ENCODE results near the gene NIT2. TPM values are rescaled to one million over a fixed set of nuclear protein-coding genes. Genes with fewer than 3 reads are reported as not detected.
"Not testable (repeated sequence)": the region's sequence is repeated elsewhere in the genome, so short reads cannot be mapped to it uniquely, and the experiment has no call there.

NIT2 gene
- total RNA-seq, 4 donors from 2014 or later: 13.5 to 45.2 (median 24.2) TPM

GRCh38 chr3:100331660-100332059 is 2.9 kb upstream of the NIT2 start:
- no peak overlapping the region for H3K4me3 ChIP-seq
- in situ Hi-C loops (cut with MboI; ENCODE audit: low sequenced_read_pairs in 4 of 4) (loop anchor here in 1 of 4 donors (25.0 kb wide), 1 partner anchor 256 kb away; no protein-coding TSS in a partner anchor), intact Hi-C loops (cut with DNase I; ENCODE audit: low total_unique reads) (loop anchor here (5.0 to 10.0 kb wide), 3 partner anchors 69 to 514 kb away; partner anchors contain the start of genes CMSS1 and TBC1D23)
- peak overlapping the region; percentile 59 to 64 (median 61) for H3K27ac ChIP-seq
- TF ChIP-seq CTCF (IDR thresholded peaks at IDR 0.05 in 4 of 5, conservative IDR thresholded peaks at IDR 0.05 in 1 of 5): no peak
- TF ChIP-seq POLR2A (IDR thresholded peaks at IDR 0.05): no peak
- no peaks in the 10 kb centered on the region for H3K9me3 ChIP-seq
- H3K27me3 ChIP-seq: no peaks in the 10 kb centered on the region
- H3K36me3 ChIP-seq: no peaks in the 10 kb centered on the region
- peaks cover 0 to 10% of the 10 kb centered on the region in 2 donors for H3K4me1 ChIP-seq
- ATAC-seq (peak; percentile 44 to 64), DNase-seq (peak; percentile 5 to 42)

GRCh38 chr3:100333051-100333450 is 1.5 kb upstream of the NIT2 start:
- in situ Hi-C loops (cut with MboI; ENCODE audit: low sequenced_read_pairs in 4 of 4) (loop anchor here in 1 of 4 donors (25.0 kb wide), 1 partner anchor 254 kb away; no protein-coding TSS in a partner anchor), intact Hi-C loops (cut with DNase I; ENCODE audit: low total_unique reads) (loop anchor here (5.0 to 10.0 kb wide), 3 partner anchors 71 to 516 kb away; partner anchors contain the start of genes CMSS1 and TBC1D23)
- no peaks in the 10 kb centered on the region for H3K36me3 ChIP-seq
- no peak for DNase-seq
- H3K9me3 ChIP-seq: no peaks in the 10 kb centered on the region
- H3K27me3 ChIP-seq: no peaks in the 10 kb centered on the region
- H3K27ac ChIP-seq: no peak overlapping the region
- ATAC-seq: no peak
- no peak overlapping the region for H3K4me3 ChIP-seq
- TF ChIP-seq CTCF (IDR thresholded peaks at IDR 0.05 in 4 of 5, conservative IDR thresholded peaks at IDR 0.05 in 1 of 5): no peak
- no peak for TF ChIP-seq POLR2A (IDR thresholded peaks at IDR 0.05)
- H3K4me1 ChIP-seq: peaks cover 0 to 10% of the 10 kb centered on the region in 2 donors

GRCh38 chr3:100333970-100334487 is 528 bp upstream of the NIT2 start:
- DNase-seq (no peak), ATAC-seq (peak; percentile 21 to 22)
- Histone ChIP-seq H3K9me3 (no peaks in the 10 kb centered on the region), H3K4me1 (peaks cover 0 to 10% of the 10 kb centered on the region in 2 donors), H3K27ac (peak overlapping the region; percentile 85 to 89 (median 88)), H3K4me3 (peak overlapping the region; percentile 59 to 68 (median 64)), H3K36me3 (peaks cover 0 to under 1% of the 10 kb centered on the region in 2 donors), H3K27me3 (no peaks in the 10 kb centered on the region)
- in situ Hi-C loops (cut with MboI; ENCODE audit: low sequenced_read_pairs in 4 of 4) (loop anchor here in 1 of 4 donors (25.0 kb wide), 1 partner anchor 253 kb away; no protein-coding TSS in a partner anchor), intact Hi-C loops (cut with DNase I; ENCODE audit: low total_unique reads) (loop anchor here (1.0 to 10.0 kb wide), 4 partner anchors 67 to 517 kb away; partner anchors contain the start of genes CMSS1, LNP1, TBC1D23 and TOMM70)
- no peak for TF ChIP-seq CTCF (IDR thresholded peaks at IDR 0.05 in 4 of 5, conservative IDR thresholded peaks at IDR 0.05 in 1 of 5)
- TF ChIP-seq POLR2A (IDR thresholded peaks at IDR 0.05): no peak

GRCh38 chr3:100335434-100335833 is 877 bp downstream of the NIT2 start:
- peak in 1 of 2 donors; percentile 25 for DNase-seq
- peak overlapping the region; percentile 59 to 68 (median 64) for H3K4me3 ChIP-seq
- H3K4me1 ChIP-seq: peaks cover 0 to 10% of the 10 kb centered on the region in 2 donors
- ATAC-seq: no peak
- TF ChIP-seq POLR2A (IDR thresholded peaks at IDR 0.05): no peak
- intact Hi-C loops (cut with DNase I; ENCODE audit: low total_unique reads) (loop anchor here (10.0 kb wide), 1 partner anchor 241 kb away; no protein-coding TSS in a partner anchor), in situ Hi-C loops (cut with MboI; ENCODE audit: low sequenced_read_pairs in 4 of 4) (loop anchor here in 1 of 4 donors (25.0 kb wide), 1 partner anchor 252 kb away; no protein-coding TSS in a partner anchor)
- H3K9me3 ChIP-seq: no peaks in the 10 kb centered on the region
- H3K27ac ChIP-seq: peak overlapping the region; percentile 85 to 89 (median 88)
- H3K27me3 ChIP-seq: no peaks in the 10 kb centered on the region
- peaks cover 0 to 13% of the 10 kb centered on the region in 2 donors for H3K36me3 ChIP-seq

GRCh38 chr3:100336229-100336628 is 1.7 kb downstream of the NIT2 start:
- H3K36me3 ChIP-seq: peaks cover 0 to 19% of the 10 kb centered on the region in 2 donors
- H3K27me3 ChIP-seq, DNase-seq, ATAC-seq, H3K9me3 ChIP-seq, H3K4me3 ChIP-seq, H3K4me1 ChIP-seq: not testable (repeated sequence)
- peak overlapping the region; percentile 85 to 89 (median 88) for H3K27ac ChIP-seq
- intact Hi-C loops (cut with DNase I; ENCODE audit: low total_unique reads) (loop anchor here (10.0 kb wide), 1 partner anchor 241 kb away; no protein-coding TSS in a partner anchor), in situ Hi-C loops (cut with MboI; ENCODE audit: low sequenced_read_pairs in 4 of 4) (loop anchor here in 1 of 4 donors (25.0 kb wide), 1 partner anchor 251 kb away; no protein-coding TSS in a partner anchor)
